ENCODE results near the gene TRPM1.

- no peak for TF ChIP-seq EZH2 (IDR thresholded peaks at IDR 0.05; ENCODE audit: insufficient read depth, low read length)
- TF ChIP-seq CTCF (IDR thresholded peaks at IDR 0.05; ENCODE audit: insufficient read depth, low read depth, low read length) = no peak
Observed at GRCh38 chr15:31050953-31051352, 50.6 kb downstream of the TRPM1 start.

Data from astrocyte (in vitro differentiated cells and primary cell).